Neural crest cell (in vitro differentiated cells): Measurements from ENCODE around the gene DRICH1. TPM values are rescaled to one million over a fixed set of nuclear protein-coding genes. Genes with fewer than 3 reads are reported as not detected.
A peak's percentile ranks its signal among the peaks of the same experiment; 100 is the strongest.

Experiments
- DNase-seq: peaks from one replicate; pipeline ENCODE4 v3.0.0; 2021; ENCODE audit warnings: low read depth, mixed read lengths, low spot score
- H3K27ac Mint-ChIP-seq: one replicate; pipeline ENCODE4 v1.8.0; 2021; ENCODE audit warnings: mild to moderate bottlenecking, mixed read lengths; ENCODE audit not compliant: unreplicated experiment
- H3K27me3 Mint-ChIP-seq: 2 replicates; pipeline ENCODE4 v1.8.0; 2021; ENCODE audit warnings: low read depth, mild to moderate bottlenecking, mixed read lengths
- H3K36me3 Mint-ChIP-seq: 2 replicates; pipeline ENCODE4 v1.8.0; 2021; ENCODE audit warnings: low read depth, mild to moderate bottlenecking, mixed read lengths
- H3K4me1 Mint-ChIP-seq: 2 replicates; pipeline ENCODE4 v1.8.0; 2021; ENCODE audit warnings: mixed read lengths
- H3K4me3 Mint-ChIP-seq: one replicate; pipeline ENCODE4 v1.8.0; 2021; ENCODE audit warnings: mild to moderate bottlenecking, mixed read lengths
- H3K9me3 Mint-ChIP-seq: 2 replicates; pipeline ENCODE4 v1.8.0; 2021; ENCODE audit warnings: mixed read lengths
- CTCF ChIP-seq: fragments of 200-600 bp; sonication (generic); conservative IDR thresholded peaks from 2 replicates; pipeline ENCODE4 v1.5.0; 2021; ENCODE audit warnings: antibody characterized with exemption, mild to moderate bottlenecking
- total RNA-seq: library from RNA; stranded (reverse); gene quantifications from 2 replicates; pipeline ENCODE4 v1.2.1, GENCODE V29; 2021

DRICH1 gene
- total RNA-seq, 1 donor from 2014 or later, result not detected

GRCh38 chr22:23569716-23570115, 62.4 kb downstream of the DRICH1 start:
- no peak for TF ChIP-seq CTCF
- Mint-ChIP-seq H3K27me3 (peaks cover 8% of the 10 kb centered on the region), H3K9me3 (peaks cover 3% of the 10 kb centered on the region), H3K4me1 (peaks cover 14% of the 10 kb centered on the region), H3K36me3 (no peaks in the 10 kb centered on the region), H3K27ac (no peak overlapping the region), H3K4me3 (no peak overlapping the region)
- no peak for DNase-seq

GRCh38 chr22:23569291-23569690, 62.8 kb downstream of the DRICH1 start:
- Mint-ChIP-seq H3K36me3 (no peaks in the 10 kb centered on the region), H3K27me3 (peaks cover 8% of the 10 kb centered on the region), H3K27ac (no peak overlapping the region), H3K4me1 (peaks cover 18% of the 10 kb centered on the region), H3K4me3 (no peak overlapping the region), H3K9me3 (peaks cover 3% of the 10 kb centered on the region)
- TF ChIP-seq CTCF, result no peak
- DNase-seq, result no peak

GRCh38 chr22:23566705-23567475, 65.2 kb downstream of the DRICH1 start:
- H3K27me3 Mint-ChIP-seq, result peaks cover 7% of the 10 kb centered on the region
- H3K4me1 Mint-ChIP-seq, result peaks cover 19% of the 10 kb centered on the region
- DNase-seq, result no peak
- peak overlapping the region; percentile 35 for H3K27ac Mint-ChIP-seq
- peaks cover 1% of the 10 kb centered on the region for H3K9me3 Mint-ChIP-seq
- no peak for TF ChIP-seq CTCF
- H3K36me3 Mint-ChIP-seq, result no peaks in the 10 kb centered on the region
- peak overlapping the region; percentile 70 for H3K4me3 Mint-ChIP-seq

- peak; percentile 64 for DNase-seq
- peaks cover 6% of the 10 kb centered on the region for H3K27me3 Mint-ChIP-seq
These were observed 66.0 kb downstream of the DRICH1 start for GRCh38 chr22:23565915-23566704.

More at GRCh38 chr22:23565915-23566704, 66.0 kb downstream of the DRICH1 start:
- no peaks in the 10 kb centered on the region for H3K36me3 Mint-ChIP-seq
- no peaks in the 10 kb centered on the region for H3K9me3 Mint-ChIP-seq
- TF ChIP-seq CTCF, result no peak
- H3K4me3 Mint-ChIP-seq, result peak overlapping the region; percentile 83
- peak overlapping the region; percentile 35 for H3K27ac Mint-ChIP-seq
- peaks cover 19% of the 10 kb centered on the region for H3K4me1 Mint-ChIP-seq
